Measurements from ENCODE around the gene SMNDC1.
A peak's percentile ranks its signal among the peaks of the same experiment; 100 is the strongest.

The SMNDC1 gene

GRCh38 chr10:110307805-110308204 is 3.1 kb upstream of the SMNDC1 start:
- TF ChIP-seq, protein P1, sequence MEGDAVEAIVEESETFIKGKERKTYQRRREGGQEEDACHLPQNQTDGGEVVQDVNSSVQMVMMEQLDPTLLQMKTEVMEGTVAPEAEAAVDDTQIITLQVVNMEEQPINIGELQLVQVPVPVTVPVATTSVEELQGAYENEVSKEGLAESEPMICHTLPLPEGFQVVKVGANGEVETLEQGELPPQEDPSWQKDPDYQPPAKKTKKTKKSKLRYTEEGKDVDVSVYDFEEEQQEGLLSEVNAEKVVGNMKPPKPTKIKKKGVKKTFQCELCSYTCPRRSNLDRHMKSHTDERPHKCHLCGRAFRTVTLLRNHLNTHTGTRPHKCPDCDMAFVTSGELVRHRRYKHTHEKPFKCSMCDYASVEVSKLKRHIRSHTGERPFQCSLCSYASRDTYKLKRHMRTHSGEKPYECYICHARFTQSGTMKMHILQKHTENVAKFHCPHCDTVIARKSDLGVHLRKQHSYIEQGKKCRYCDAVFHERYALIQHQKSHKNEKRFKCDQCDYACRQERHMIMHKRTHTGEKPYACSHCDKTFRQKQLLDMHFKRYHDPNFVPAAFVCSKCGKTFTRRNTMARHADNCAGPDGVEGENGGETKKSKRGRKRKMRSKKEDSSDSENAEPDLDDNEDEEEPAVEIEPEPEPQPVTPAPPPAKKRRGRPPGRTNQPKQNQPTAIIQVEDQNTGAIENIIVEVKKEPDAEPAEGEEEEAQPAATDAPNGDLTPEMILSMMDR (IDR thresholded peaks at IDR 0.05; ENCODE audit: low read length) = no peak
- TF ChIP-seq EZH2 (optimal IDR thresholded peaks at IDR 0.05; ENCODE audit: low read depth, low read length) (no peak), EZH2phosphoT487 (IDR thresholded peaks at IDR 0.05; ENCODE audit: low read length) (no peak)
- Histone ChIP-seq H4K20me1 (ENCODE audit: insufficient read depth, low read length) (no peaks in the 10 kb centered on the region), H3K9me3 (replicated peaks; ENCODE audit: insufficient read depth, low read length) (no peaks in the 10 kb centered on the region), H3F3A (ENCODE audit: insufficient read depth, low read length) (peaks cover 11% of the 10 kb centered on the region), H3K4me2 (ENCODE audit: low read depth, low read length) (no peak overlapping the region), H3K79me2 (ENCODE audit: low read length) (peaks cover 19% of the 10 kb centered on the region), H3K4me3 (ENCODE audit: low read length) (no peak overlapping the region), H3K4me1 (ENCODE audit: low read length) (peaks cover 25% of the 10 kb centered on the region; the same call in 1 of the 2 replicates), H3K27ac (ENCODE audit: low read length) (no peak overlapping the region), H3K9ac (ENCODE audit: low read length) (no peak overlapping the region), H3K36me3 (replicated peaks; ENCODE audit: insufficient read depth, low read length) (no peaks in the 10 kb centered on the region; the same call in 1 of the 2 replicates), H3K9me2 (replicated peaks; ENCODE audit: insufficient read depth, low read length) (no peaks in the 10 kb centered on the region), H2AFZ (ENCODE audit: low read length) (no peak overlapping the region), H3K27me3 (replicated peaks; ENCODE audit: insufficient read depth, low read length) (no peaks in the 10 kb centered on the region)
- no peak for DNase-seq

DNA sequence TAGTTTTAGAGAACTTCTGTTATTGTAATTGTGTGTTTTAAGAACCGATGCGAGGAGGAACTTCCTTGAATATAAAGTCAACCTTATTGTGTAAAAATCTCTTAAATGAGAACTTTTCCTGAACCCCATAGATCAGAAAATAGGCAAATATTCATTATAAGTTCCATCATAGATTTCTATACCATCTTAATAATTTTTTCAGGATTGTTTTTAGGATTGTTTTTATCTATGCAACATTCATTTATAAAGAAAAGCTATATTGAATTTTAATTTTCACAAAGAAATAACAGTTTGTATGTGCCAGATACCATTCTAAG is 1.7 kb upstream of the SMNDC1 start:
- Histone ChIP-seq H2AFZ (ENCODE audit: low read length) (peak overlapping the region; percentile 40; the same call in 1 of the 2 replicates), H3K9me2 (replicated peaks; ENCODE audit: insufficient read depth, low read length) (no peaks in the 10 kb centered on the region), H3K4me2 (ENCODE audit: low read depth, low read length) (peak overlapping the region; percentile 48; the same call in 1 of the 2 replicates), H3K79me2 (ENCODE audit: low read length) (peaks cover 33% of the 10 kb centered on the region), H3K4me3 (ENCODE audit: low read length) (peak overlapping the region; percentile 31; the same call in 1 of the 2 replicates), H4K20me1 (ENCODE audit: insufficient read depth, low read length) (no peaks in the 10 kb centered on the region), H3K9ac (ENCODE audit: low read length) (no peak overlapping the region; the same call in 1 of the 2 replicates), H3K36me3 (replicated peaks; ENCODE audit: insufficient read depth, low read length) (peaks cover 10% of the 10 kb centered on the region; the same call in 1 of the 2 replicates), H3K27ac (ENCODE audit: low read length) (no peak overlapping the region), H3F3A (ENCODE audit: insufficient read depth, low read length) (peaks cover 11% of the 10 kb centered on the region), H3K9me3 (replicated peaks; ENCODE audit: insufficient read depth, low read length) (no peaks in the 10 kb centered on the region), H3K4me1 (ENCODE audit: low read length) (peaks cover 28% of the 10 kb centered on the region), H3K27me3 (replicated peaks; ENCODE audit: insufficient read depth, low read length) (no peaks in the 10 kb centered on the region)
- TF ChIP-seq EZH2phosphoT487 (IDR thresholded peaks at IDR 0.05; ENCODE audit: low read length) (no peak), EZH2 (optimal IDR thresholded peaks at IDR 0.05; ENCODE audit: low read depth, low read length) (no peak)
- TF ChIP-seq, protein P1 (IDR thresholded peaks at IDR 0.05; ENCODE audit: low read length) = no peak
- DNase-seq = no peak

- Histone ChIP-seq H3K4me1 (ENCODE audit: low read length) (peaks cover 25% of the 10 kb centered on the region), H2AFZ (ENCODE audit: low read length) (peak overlapping the region; percentile 40; the same call in 1 of the 2 replicates), H3K27me3 (replicated peaks; ENCODE audit: insufficient read depth, low read length) (no peaks in the 10 kb centered on the region), H3K27ac (ENCODE audit: low read length) (peak overlapping the region; percentile 72; the same call in 1 of the 2 replicates), H3K9me2 (replicated peaks; ENCODE audit: insufficient read depth, low read length) (no peaks in the 10 kb centered on the region), H3K9ac (ENCODE audit: low read length) (no peak overlapping the region; the same call in 1 of the 2 replicates), H3K9me3 (replicated peaks; ENCODE audit: insufficient read depth, low read length) (no peaks in the 10 kb centered on the region), H4K20me1 (ENCODE audit: insufficient read depth, low read length) (no peaks in the 10 kb centered on the region), H3K79me2 (ENCODE audit: low read length) (peaks cover 38% of the 10 kb centered on the region), H3K4me3 (ENCODE audit: low read length) (peak overlapping the region; percentile 31; the same call in 1 of the 2 replicates), H3F3A (ENCODE audit: insufficient read depth, low read length) (peaks cover 11% of the 10 kb centered on the region), H3K4me2 (ENCODE audit: low read depth, low read length) (peak overlapping the region; percentile 48; the same call in 1 of the 2 replicates), H3K36me3 (replicated peaks; ENCODE audit: insufficient read depth, low read length) (peaks cover 10% of the 10 kb centered on the region; the same call in 1 of the 2 replicates)
- no peak for TF ChIP-seq EZH2 (optimal IDR thresholded peaks at IDR 0.05; ENCODE audit: low read depth, low read length)
- TF ChIP-seq, protein P1 (IDR thresholded peaks at IDR 0.05; ENCODE audit: low read length) = peak; percentile 73
- DNase-seq = peak; percentile 89
Measured at GRCh38 chr10:110305767-110306451, 1.2 kb upstream of the SMNDC1 start.

Data from MM.1S (cell line).